Measurements from ENCODE around the gene PUS10.
"Not testable (repeated sequence)": the region's sequence is repeated elsewhere in the genome, so short reads cannot be mapped to it uniquely, and the experiment has no call there.

PUS10 gene

DNA sequence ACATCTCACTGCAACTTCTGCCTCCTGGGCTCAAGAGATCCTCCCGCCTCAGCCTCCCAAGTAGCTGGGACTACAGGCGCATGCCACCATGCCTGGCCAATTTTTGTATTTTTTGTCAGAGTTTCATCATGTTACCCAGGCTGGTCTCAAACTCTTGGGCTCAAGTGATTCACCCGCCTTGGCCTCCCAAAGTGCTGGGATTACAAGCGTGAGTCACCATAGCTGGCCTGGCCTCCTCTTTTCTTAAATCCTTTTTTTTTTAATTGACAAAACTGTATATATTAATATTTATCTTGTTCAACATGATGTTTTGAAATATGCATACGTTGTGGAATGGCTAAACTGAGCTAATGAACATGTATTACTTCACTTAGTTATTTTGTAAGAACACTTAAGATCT lies 86.0 kb downstream of the PUS10 start:
- not testable (repeated sequence) for H3K4me3 ChIP-seq (ENCODE audit: low read depth, low read length); H3K36me3 ChIP-seq (ENCODE audit: control insufficient read depth, insufficient read depth, low read length); H3K27ac ChIP-seq (ENCODE audit: low read depth, low read length); H3K27me3 ChIP-seq (ENCODE audit: control insufficient read depth, insufficient read depth, low read length); H3K9me3 ChIP-seq (ENCODE audit: control insufficient read depth, insufficient read depth, low read depth, low read length); H3K9ac ChIP-seq (ENCODE audit: low read length); H3K4me1 ChIP-seq (ENCODE audit: control insufficient read depth, insufficient read depth, low read length)

DNA sequence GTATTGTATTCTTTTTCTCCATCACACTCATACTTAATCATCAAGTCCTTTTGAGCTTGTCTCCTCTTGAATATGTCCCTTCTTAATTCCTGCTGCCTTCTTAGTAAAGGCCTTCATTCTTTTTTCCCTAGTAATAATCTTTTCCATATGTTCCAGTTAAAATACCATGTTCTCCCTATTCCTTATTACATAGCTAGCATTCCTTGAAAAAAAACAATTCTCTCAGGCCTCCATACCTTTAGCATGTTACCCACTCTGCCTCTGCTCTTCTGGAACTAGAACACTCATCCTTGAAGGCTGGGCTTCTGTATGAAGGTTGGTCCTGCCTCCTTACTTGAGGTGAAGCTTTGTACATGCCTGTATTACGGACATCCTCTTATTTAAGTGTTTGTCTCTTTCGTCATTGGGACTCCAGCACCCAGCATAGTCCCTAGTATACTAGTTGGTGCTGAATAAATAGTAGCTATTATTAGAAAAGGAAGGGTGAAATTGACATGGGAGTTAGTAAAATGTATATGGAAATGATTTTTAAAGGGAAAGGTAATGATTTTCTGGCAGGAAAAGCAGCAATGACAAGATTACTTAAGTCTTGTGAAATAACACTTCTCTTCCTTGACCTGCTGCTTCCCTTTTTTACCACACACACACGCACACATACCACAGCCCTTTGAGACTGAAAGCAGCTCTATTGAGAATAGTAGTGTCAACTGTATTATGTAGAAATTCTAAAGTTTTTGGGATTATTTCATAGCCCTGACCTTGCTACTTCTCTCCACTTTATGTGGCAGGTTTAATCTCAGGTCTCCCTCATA lies 91.1 kb downstream of the PUS10 start:
- Histone ChIP-seq H3K4me1 (ENCODE audit: control insufficient read depth, insufficient read depth, low read length) (peaks cover 12% of the 10 kb centered on the region), H3K36me3 (ENCODE audit: control insufficient read depth, insufficient read depth, low read length) (peaks cover 12% of the 10 kb centered on the region), H3K9ac (ENCODE audit: low read length) (no peak overlapping the region), H3K4me3 (ENCODE audit: low read depth, low read length) (no peak overlapping the region), H3K27me3 (ENCODE audit: control insufficient read depth, insufficient read depth, low read length) (no peaks in the 10 kb centered on the region), H3K9me3 (ENCODE audit: control insufficient read depth, insufficient read depth, low read depth, low read length) (no peaks in the 10 kb centered on the region), H3K27ac (ENCODE audit: low read depth, low read length) (no peak overlapping the region)

DNA sequence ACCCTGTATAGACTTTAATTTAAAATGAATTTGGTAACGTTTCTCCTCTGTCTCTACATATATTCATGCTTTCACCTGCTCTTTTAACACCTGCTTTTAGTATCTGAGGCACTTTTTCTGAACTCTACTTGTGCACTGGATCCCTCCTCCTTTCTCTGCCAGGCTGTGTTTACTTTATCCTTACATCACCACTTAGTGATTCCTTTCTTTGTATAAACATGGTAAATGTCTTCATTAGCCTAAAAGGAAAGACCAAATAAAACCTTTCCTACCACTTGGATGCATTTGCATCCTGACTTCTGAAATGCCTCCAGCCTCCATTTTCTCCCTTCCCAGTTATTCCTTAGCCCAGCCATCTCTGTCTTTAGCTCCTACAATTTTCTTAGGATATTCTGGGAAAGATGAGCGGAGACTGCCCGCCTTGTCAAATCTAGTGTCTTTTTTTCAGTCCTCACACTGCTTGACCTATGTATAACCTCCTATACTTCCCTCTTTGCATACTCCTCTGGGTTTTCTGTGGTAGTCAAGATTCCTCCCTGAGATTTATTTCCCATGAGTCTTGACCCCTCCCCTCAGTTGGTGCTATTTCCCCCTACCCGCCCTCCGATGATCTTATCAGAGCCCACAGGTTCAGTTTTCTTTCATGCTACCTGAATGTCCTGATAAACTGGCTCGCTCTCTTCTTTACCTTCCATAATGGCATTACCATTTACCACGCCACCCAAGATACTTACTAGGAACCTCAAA lies 91.9 kb downstream of the PUS10 start:
- H3K27ac ChIP-seq (ENCODE audit: low read depth, low read length) = no peak overlapping the region
- H3K9me3 ChIP-seq (ENCODE audit: control insufficient read depth, insufficient read depth, low read depth, low read length) = no peaks in the 10 kb centered on the region
- no peak overlapping the region for H3K9ac ChIP-seq (ENCODE audit: low read length)
- H3K36me3 ChIP-seq (ENCODE audit: control insufficient read depth, insufficient read depth, low read length) = peaks cover 16% of the 10 kb centered on the region
- H3K4me3 ChIP-seq (ENCODE audit: low read depth, low read length) = no peak overlapping the region
- no peaks in the 10 kb centered on the region for H3K27me3 ChIP-seq (ENCODE audit: control insufficient read depth, insufficient read depth, low read length)
- H3K4me1 ChIP-seq (ENCODE audit: control insufficient read depth, insufficient read depth, low read length) = peaks cover 12% of the 10 kb centered on the region

DNA sequence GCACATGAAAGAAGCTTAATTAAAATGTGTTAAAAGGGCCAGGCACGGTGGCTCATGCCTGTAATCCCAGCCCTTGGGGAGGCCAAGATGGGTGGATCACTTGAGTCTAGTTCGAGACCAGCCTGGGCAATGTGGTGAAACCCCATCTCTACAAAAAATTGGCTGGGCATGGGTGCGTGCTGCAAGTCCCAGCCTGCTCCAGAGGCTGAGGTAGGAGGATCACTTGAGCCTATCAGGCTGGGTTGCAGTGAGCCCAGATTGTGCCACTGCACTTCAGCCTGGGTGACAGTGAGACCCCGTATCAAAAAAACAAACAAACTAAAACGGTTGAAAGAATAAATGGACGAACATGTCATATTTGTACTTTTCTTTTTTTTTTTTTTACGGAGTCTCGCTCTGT lies 110.7 kb downstream of the PUS10 start:
- no peak overlapping the region for H3K4me3 ChIP-seq (ENCODE audit: low read depth, low read length)
- no peaks in the 10 kb centered on the region for H3K27me3 ChIP-seq (ENCODE audit: control insufficient read depth, insufficient read depth, low read length)
- no peak overlapping the region for H3K27ac ChIP-seq (ENCODE audit: low read depth, low read length)
- no peaks in the 10 kb centered on the region; the same call in 1 of the 2 replicates for H3K36me3 ChIP-seq (ENCODE audit: control insufficient read depth, insufficient read depth, low read length)
- no peak overlapping the region for H3K9ac ChIP-seq (ENCODE audit: low read length)
- no peaks in the 10 kb centered on the region for H3K9me3 ChIP-seq (ENCODE audit: control insufficient read depth, insufficient read depth, low read depth, low read length)
- no peaks in the 10 kb centered on the region for H3K4me1 ChIP-seq (ENCODE audit: control insufficient read depth, insufficient read depth, low read length)

DNA sequence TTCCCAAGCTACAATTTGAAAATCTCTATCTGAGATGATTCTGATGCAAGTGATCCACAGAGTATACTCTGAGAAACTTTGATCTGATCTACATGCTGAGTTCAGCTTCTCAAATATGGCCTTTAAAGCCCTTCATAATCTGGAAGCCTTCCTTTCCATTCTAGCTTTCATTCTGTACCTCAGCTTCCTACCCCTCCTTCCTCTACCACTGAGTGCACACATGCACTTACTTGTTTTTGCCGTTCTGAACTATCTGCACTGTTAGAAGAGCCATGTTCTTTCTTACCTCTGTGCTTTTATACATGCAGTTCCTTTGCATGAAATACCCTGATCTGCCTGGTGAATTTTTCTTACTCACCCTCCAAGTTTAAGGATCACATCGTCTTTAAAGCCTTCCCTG lies 111.7 kb downstream of the PUS10 start:
- no peaks in the 10 kb centered on the region for H3K27me3 ChIP-seq (ENCODE audit: control insufficient read depth, insufficient read depth, low read length)
- no peak overlapping the region for H3K27ac ChIP-seq (ENCODE audit: low read depth, low read length)
- no peak overlapping the region for H3K4me3 ChIP-seq (ENCODE audit: low read depth, low read length)
- no peaks in the 10 kb centered on the region for H3K9me3 ChIP-seq (ENCODE audit: control insufficient read depth, insufficient read depth, low read depth, low read length)
- no peak overlapping the region for H3K9ac ChIP-seq (ENCODE audit: low read length)
- no peaks in the 10 kb centered on the region for H3K4me1 ChIP-seq (ENCODE audit: control insufficient read depth, insufficient read depth, low read length)
- H3K36me3 ChIP-seq (ENCODE audit: control insufficient read depth, insufficient read depth, low read length) = peaks cover 3% of the 10 kb centered on the region; the same call in 1 of the 2 replicates

DNA sequence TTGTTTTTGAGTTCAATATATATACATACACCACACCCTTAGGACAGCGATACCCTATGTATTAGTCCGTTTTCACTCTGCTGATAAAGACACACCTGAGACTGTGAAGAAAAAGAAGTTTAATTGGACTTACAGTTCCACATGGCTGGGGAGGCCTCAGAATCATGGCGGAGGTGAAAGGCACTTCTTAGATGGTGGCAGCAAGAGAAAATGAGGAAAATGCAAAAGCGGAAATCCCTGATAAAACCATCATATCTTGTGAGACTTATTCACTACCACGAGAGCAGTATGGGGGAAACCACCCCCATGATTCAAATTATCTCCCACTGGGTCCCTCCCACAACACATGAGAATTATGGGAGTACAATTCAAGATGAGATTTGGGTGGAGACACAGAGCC lies 112.2 kb downstream of the PUS10 start:
- H3K4me1 ChIP-seq (ENCODE audit: control insufficient read depth, insufficient read depth, low read length); H3K9me3 ChIP-seq (ENCODE audit: control insufficient read depth, insufficient read depth, low read depth, low read length); H3K36me3 ChIP-seq (ENCODE audit: control insufficient read depth, insufficient read depth, low read length); H3K27ac ChIP-seq (ENCODE audit: low read depth, low read length); H3K27me3 ChIP-seq (ENCODE audit: control insufficient read depth, insufficient read depth, low read length); H3K4me3 ChIP-seq (ENCODE audit: low read depth, low read length); H3K9ac ChIP-seq (ENCODE audit: low read length): not testable (repeated sequence)

DNA sequence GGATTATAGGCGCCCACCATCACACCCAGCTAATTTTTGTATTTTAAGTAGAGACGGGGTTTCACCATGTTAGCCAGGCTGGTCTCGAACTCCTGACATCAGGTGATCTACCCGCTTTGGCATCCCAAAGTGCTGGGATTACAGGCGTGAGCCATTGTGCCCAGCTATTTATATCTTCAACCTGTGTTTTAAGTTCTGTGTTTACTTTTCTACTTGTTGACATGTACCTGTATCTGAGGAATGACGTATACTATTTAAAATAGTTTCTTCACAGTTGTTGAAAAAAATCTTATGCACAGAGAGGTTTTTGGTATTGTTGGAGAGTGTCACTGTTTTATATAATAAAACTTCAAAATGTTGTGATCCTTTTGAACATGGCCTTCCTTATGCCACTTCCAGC lies 116.8 kb downstream of the PUS10 start:
- H3K36me3 ChIP-seq (ENCODE audit: control insufficient read depth, insufficient read depth, low read length); H3K27me3 ChIP-seq (ENCODE audit: control insufficient read depth, insufficient read depth, low read length); H3K4me1 ChIP-seq (ENCODE audit: control insufficient read depth, insufficient read depth, low read length); H3K9ac ChIP-seq (ENCODE audit: low read length); H3K9me3 ChIP-seq (ENCODE audit: control insufficient read depth, insufficient read depth, low read depth, low read length); H3K4me3 ChIP-seq (ENCODE audit: low read depth, low read length); H3K27ac ChIP-seq (ENCODE audit: low read depth, low read length): not testable (repeated sequence)

DNA sequence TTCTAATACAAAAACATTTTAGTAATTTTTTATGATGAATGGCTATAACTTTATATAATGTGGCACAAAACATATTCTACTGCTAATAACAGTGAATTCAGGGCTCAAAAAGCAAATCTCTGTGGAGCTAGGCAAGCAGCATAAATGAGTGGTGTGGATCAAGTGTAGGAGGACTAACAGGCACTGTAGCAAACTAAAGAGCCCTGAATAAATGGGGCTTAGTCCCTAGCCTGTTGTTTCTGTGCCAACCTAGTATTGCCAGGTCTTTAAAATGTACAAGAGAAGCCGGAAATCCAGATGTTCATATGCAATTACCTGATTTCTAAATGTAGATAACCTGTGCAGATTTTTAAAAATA lies 118.2 kb downstream of the PUS10 start:
- Histone ChIP-seq H3K4me1 (ENCODE audit: control insufficient read depth, insufficient read depth, low read length) (no peaks in the 10 kb centered on the region), H3K9me3 (ENCODE audit: control insufficient read depth, insufficient read depth, low read depth, low read length) (no peaks in the 10 kb centered on the region), H3K27ac (ENCODE audit: low read depth, low read length) (no peak overlapping the region), H3K27me3 (ENCODE audit: control insufficient read depth, insufficient read depth, low read length) (no peaks in the 10 kb centered on the region), H3K4me3 (ENCODE audit: low read depth, low read length) (no peak overlapping the region), H3K36me3 (ENCODE audit: control insufficient read depth, insufficient read depth, low read length) (peaks cover 14% of the 10 kb centered on the region), H3K9ac (ENCODE audit: low read length) (no peak overlapping the region)

DNA sequence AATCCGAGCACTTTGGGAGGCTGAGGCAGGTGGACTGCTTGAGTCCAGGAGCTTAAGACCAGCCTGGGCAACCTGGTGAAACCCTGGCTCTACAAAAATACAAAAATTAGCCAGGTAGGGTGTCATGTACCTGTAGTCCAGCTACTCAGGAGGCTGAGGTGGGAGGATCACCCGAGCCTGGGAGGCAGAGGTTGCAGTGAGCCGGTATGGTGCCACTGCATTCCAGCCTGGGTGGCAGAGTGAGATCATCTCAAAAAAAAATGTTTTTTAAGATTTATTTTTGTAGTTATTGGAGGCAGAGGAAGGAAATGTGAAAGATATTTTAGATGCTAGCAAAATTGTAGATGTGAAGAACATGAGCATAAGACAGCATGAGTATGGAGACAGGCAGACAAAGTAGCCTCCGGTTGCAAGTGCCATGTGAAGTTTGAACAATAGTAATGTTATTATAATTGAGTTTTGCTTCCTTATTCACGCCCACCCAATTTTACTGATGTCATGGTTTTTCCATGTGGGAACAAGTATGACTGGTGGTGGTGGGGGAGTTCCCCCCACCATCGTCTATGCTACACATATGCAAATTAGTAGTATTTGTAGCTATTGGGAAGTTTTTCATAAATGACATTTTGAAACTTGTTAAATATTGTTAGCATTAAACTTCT lies 118.7 kb downstream of the PUS10 start:
- no peaks in the 10 kb centered on the region for H3K4me1 ChIP-seq (ENCODE audit: control insufficient read depth, insufficient read depth, low read length)
- H3K4me3 ChIP-seq (ENCODE audit: low read depth, low read length) = no peak overlapping the region
- H3K27me3 ChIP-seq (ENCODE audit: control insufficient read depth, insufficient read depth, low read length) = no peaks in the 10 kb centered on the region
- H3K9me3 ChIP-seq (ENCODE audit: control insufficient read depth, insufficient read depth, low read depth, low read length) = no peaks in the 10 kb centered on the region
- H3K36me3 ChIP-seq (ENCODE audit: control insufficient read depth, insufficient read depth, low read length) = peaks cover 16% of the 10 kb centered on the region
- H3K27ac ChIP-seq (ENCODE audit: low read depth, low read length) = no peak overlapping the region
- no peak overlapping the region for H3K9ac ChIP-seq (ENCODE audit: low read length)

DNA sequence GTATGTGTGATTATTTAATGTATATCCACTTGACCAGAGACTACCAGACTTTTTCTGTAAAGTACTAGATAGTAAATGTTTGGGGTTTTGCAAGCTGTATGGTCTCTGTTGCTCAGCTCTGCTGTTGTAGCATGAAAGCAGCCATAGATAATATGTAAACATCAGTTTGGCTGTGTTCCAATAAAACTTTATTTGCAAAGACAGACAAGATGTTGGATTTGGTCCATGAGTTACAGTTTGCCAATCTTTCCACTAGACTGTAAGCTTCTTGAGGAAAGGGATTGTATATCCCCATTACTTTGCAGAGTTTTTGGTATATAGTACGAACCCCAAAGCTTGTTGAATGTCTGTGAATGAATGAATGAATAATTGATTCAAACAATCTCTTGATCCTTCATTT lies 119.5 kb downstream of the PUS10 start:
- H3K36me3 ChIP-seq (ENCODE audit: control insufficient read depth, insufficient read depth, low read length) = peaks cover 18% of the 10 kb centered on the region
- no peak overlapping the region for H3K4me3 ChIP-seq (ENCODE audit: low read depth, low read length)
- H3K27ac ChIP-seq (ENCODE audit: low read depth, low read length) = no peak overlapping the region
- H3K27me3 ChIP-seq (ENCODE audit: control insufficient read depth, insufficient read depth, low read length) = no peaks in the 10 kb centered on the region
- no peak overlapping the region for H3K9ac ChIP-seq (ENCODE audit: low read length)
- no peaks in the 10 kb centered on the region for H3K9me3 ChIP-seq (ENCODE audit: control insufficient read depth, insufficient read depth, low read depth, low read length)
- H3K4me1 ChIP-seq (ENCODE audit: control insufficient read depth, insufficient read depth, low read length) = no peaks in the 10 kb centered on the region
